ENCODE data around the gene ID2. TPM values are rescaled to one million over a fixed set of nuclear protein-coding genes. Genes with fewer than 3 reads are reported as not detected.

The ID2 gene
- total RNA-seq, 1 experiment from 2014 or later: 112 TPM

- Histone ChIP-seq H2AFZ (ENCODE audit: low read depth, low read length, poor library complexity, severe bottlenecking) (no peak overlapping the region), H3K9ac (ENCODE audit: low read length) (no peak overlapping the region), H3K4me2 (ENCODE audit: low read length) (no peak overlapping the region), H3K9me2 (ENCODE audit: insufficient read depth) (no peaks in the 10 kb centered on the region), H3K27me3 (ENCODE audit: insufficient read depth, low read length) (no peaks in the 10 kb centered on the region), H3K79me2 (ENCODE audit: insufficient read depth, low read length) (no peaks in the 10 kb centered on the region), H3K4me3 (replicated peaks in 1 of 2; ENCODE audit: low read depth in 1 of 2, low read length in 2 of 2) (no peak overlapping the region), H3K4me1 (ENCODE audit: control insufficient read depth in 1 of 2, insufficient read depth in 2 of 2, low read length in 2 of 2) (peaks cover 2 to 16% of the 10 kb centered on the region in 2 experiments; a peak in 3 of 4 replicates), H3K27ac (ENCODE audit: low read depth, low read length) (no peak overlapping the region), H3K36me3 (ENCODE audit: control insufficient read depth in 1 of 2, insufficient read depth in 2 of 2, low read length in 2 of 2) (no peaks in the 10 kb centered on the region), H3K9me3 (ENCODE audit: control insufficient read depth in 1 of 2, insufficient read depth in 1 of 2, low read depth in 1 of 2, low read length in 2 of 2) (no peaks in the 10 kb centered on the region), H4K20me1 (ENCODE audit: insufficient read depth) (no peaks in the 10 kb centered on the region)
- no peak for TF ChIP-seq TCF7L2 (IDR thresholded peaks at IDR 0.05; ENCODE audit: borderline replicate concordance, extremely low read depth, insufficient read depth, insufficient read length)
- TF ChIP-seq EZH2 (IDR thresholded peaks at IDR 0.05): no peak
- TF ChIP-seq, protein P1, sequence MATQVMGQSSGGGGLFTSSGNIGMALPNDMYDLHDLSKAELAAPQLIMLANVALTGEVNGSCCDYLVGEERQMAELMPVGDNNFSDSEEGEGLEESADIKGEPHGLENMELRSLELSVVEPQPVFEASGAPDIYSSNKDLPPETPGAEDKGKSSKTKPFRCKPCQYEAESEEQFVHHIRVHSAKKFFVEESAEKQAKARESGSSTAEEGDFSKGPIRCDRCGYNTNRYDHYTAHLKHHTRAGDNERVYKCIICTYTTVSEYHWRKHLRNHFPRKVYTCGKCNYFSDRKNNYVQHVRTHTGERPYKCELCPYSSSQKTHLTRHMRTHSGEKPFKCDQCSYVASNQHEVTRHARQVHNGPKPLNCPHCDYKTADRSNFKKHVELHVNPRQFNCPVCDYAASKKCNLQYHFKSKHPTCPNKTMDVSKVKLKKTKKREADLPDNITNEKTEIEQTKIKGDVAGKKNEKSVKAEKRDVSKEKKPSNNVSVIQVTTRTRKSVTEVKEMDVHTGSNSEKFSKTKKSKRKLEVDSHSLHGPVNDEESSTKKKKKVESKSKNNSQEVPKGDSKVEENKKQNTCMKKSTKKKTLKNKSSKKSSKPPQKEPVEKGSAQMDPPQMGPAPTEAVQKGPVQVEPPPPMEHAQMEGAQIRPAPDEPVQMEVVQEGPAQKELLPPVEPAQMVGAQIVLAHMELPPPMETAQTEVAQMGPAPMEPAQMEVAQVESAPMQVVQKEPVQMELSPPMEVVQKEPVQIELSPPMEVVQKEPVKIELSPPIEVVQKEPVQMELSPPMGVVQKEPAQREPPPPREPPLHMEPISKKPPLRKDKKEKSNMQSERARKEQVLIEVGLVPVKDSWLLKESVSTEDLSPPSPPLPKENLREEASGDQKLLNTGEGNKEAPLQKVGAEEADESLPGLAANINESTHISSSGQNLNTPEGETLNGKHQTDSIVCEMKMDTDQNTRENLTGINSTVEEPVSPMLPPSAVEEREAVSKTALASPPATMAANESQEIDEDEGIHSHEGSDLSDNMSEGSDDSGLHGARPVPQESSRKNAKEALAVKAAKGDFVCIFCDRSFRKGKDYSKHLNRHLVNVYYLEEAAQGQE (IDR thresholded peaks at IDR 0.05; ENCODE audit: low read depth): no peak
- no peak for TF ChIP-seq EGR1 (IDR thresholded peaks at IDR 0.05; ENCODE audit: low read depth)
- no peak for TF ChIP-seq ZFX (IDR thresholded peaks at IDR 0.05)
- TF ChIP-seq CEBPB (IDR thresholded peaks at IDR 0.05; ENCODE audit: low read depth): no peak
- TF ChIP-seq ZNF274 (IDR thresholded peaks at IDR 0.05; ENCODE audit: low read depth, low read length): no peak
- TF ChIP-seq POLR2AphosphoS5 (IDR thresholded peaks at IDR 0.05; ENCODE audit: low read depth, low read length): no peak
- TF ChIP-seq EZH2phosphoT487 (IDR thresholded peaks at IDR 0.05; ENCODE audit: borderline replicate concordance): no peak
- no peak for TF ChIP-seq SP1 (IDR thresholded peaks at IDR 0.05; ENCODE audit: low read depth)
- no peak for TF ChIP-seq CBX3 (IDR thresholded peaks at IDR 0.05; ENCODE audit: low read depth)
- TF ChIP-seq CTCF (IDR thresholded peaks at IDR 0.05 in 2 of 3, conservative IDR thresholded peaks at IDR 0.05 in 1 of 3; ENCODE audit: borderline replicate concordance in 1 of 3, insufficient read depth in 1 of 3, low read depth in 2 of 3, low read length in 2 of 3): no peak
- no peak for TF ChIP-seq POLR2A (IDR thresholded peaks at IDR 0.05; ENCODE audit: borderline replicate concordance, extremely low read depth, insufficient read depth, insufficient read length)
- TF ChIP-seq FOSL1 (IDR thresholded peaks at IDR 0.05; ENCODE audit: low read depth): no peak
- no peak for TF ChIP-seq RAD21 (IDR thresholded peaks at IDR 0.05; ENCODE audit: low read depth)
- no peak for TF ChIP-seq JUND (IDR thresholded peaks at IDR 0.05)
- no peak for TF ChIP-seq YY1 (IDR thresholded peaks at IDR 0.05; ENCODE audit: extremely low read depth, insufficient replicate concordance, low read depth, low read length)
- TF ChIP-seq, protein P2, sequence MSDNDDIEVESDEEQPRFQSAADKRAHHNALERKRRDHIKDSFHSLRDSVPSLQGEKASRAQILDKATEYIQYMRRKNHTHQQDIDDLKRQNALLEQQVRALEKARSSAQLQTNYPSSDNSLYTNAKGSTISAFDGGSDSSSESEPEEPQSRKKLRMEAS (IDR thresholded peaks at IDR 0.05): no peak
- TF ChIP-seq SIN3A (IDR thresholded peaks at IDR 0.05; ENCODE audit: low read depth): no peak
- no TSS peak for BruUV-seq (replicated peaks)
- ChIA-PET POLR2A (no interaction called here), CTCF (no interaction called here), RAD21 (ENCODE audit: low non-redundant PET in 1 of 2, low total read pairs in 2 of 2, uncharacterized antibody in 2 of 2, unreplicated experiment in 2 of 2) (no interaction called here)
- DNase-seq (ENCODE audit: low read depth, low spot score) (no peak), ATAC-seq (peak; percentile 56; the same call in 1 of the 2 replicates)
- intact Hi-C loops (cut with micrococcal nuclease): no loop called here
Measured at GRCh38 chr2:8647462-8647857, 34.4 kb upstream of the ID2 start.
